DOHH2 (cell line): ENCODE measurements around the gene MYOC.

ENCODE experiments used
- CTCF ChIP-seq: fragments of 200-600 bp; sonication (generic); IDR thresholded peaks from one replicate; pipeline ENCODE4 v1.5.1; 2014; ENCODE audit warnings: antibody characterized with exemption, mild to moderate bottlenecking, low read depth, low read length; ENCODE audit not compliant: poor library complexity, severe bottlenecking
- EZH2phosphoT487 ChIP-seq: fragments of 200-600 bp; sonication (generic); IDR thresholded peaks from 2 replicates; pipeline ENCODE4 v1.6.1; 2017; ENCODE audit warnings: borderline replicate concordance, mild to moderate bottlenecking, antibody characterized with exemption, low read length, moderate library complexity, mixed read lengths

GRCh38 chr1:171683870-171684269, 31.4 kb upstream of the MYOC start:
- TF ChIP-seq CTCF, result no peak
- TF ChIP-seq EZH2phosphoT487, result no peak
